GM18505 (cell line): Measurements from ENCODE around the gene MKRN2OS.

ENCODE experiments used
- ATAC-seq: cut with Tn5 transposase; IDR thresholded peaks from one replicate; pipeline ENCODE4 v1.9.1; 2021; ENCODE audit not compliant: unreplicated experiment
- POLR2A ChIP-seq: IDR thresholded peaks from 4 replicates; pipeline ENCODE4 v1.6.1; 2011; ENCODE audit warnings: borderline replicate concordance; ENCODE audit not compliant: insufficient read depth, insufficient read length; ENCODE audit errors: extremely low read depth

The MKRN2OS gene

GRCh38 chr3:12574661-12575060 lies 29.4 kb upstream of the MKRN2OS start:
- no peak for ATAC-seq
- no peak for TF ChIP-seq POLR2A

- TF ChIP-seq POLR2A: no peak
- ATAC-seq: no peak
Measured at GRCh38 chr3:12574131-12574530, 28.8 kb upstream of the MKRN2OS start.

- TF ChIP-seq POLR2A: no peak
- ATAC-seq: no peak
Measured at GRCh38 chr3:12571986-12572385, 26.7 kb upstream of the MKRN2OS start.

- TF ChIP-seq POLR2A: no peak
- no peak for ATAC-seq
Measured at GRCh38 chr3:12569836-12570235, 24.5 kb upstream of the MKRN2OS start.

GRCh38 chr3:12568747-12569146 lies 23.4 kb upstream of the MKRN2OS start:
- no peak for ATAC-seq
- no peak for TF ChIP-seq POLR2A

- ATAC-seq: no peak
- TF ChIP-seq POLR2A: no peak
Measured at GRCh38 chr3:12566976-12567375, 21.7 kb upstream of the MKRN2OS start.

- no peak for TF ChIP-seq POLR2A
- ATAC-seq: no peak
Measured at GRCh38 chr3:12562451-12562850, 17.2 kb upstream of the MKRN2OS start.

- no peak for TF ChIP-seq POLR2A
- ATAC-seq: no peak
Measured at GRCh38 chr3:12561397-12561796, 16.1 kb upstream of the MKRN2OS start.

GRCh38 chr3:12560505-12561190 lies 15.3 kb upstream of the MKRN2OS start:
- peak; percentile 31 for ATAC-seq
- TF ChIP-seq POLR2A: peak; percentile 29

GRCh38 chr3:12559520-12559919 lies 14.2 kb upstream of the MKRN2OS start:
- no peak for ATAC-seq
- no peak for TF ChIP-seq POLR2A

- ATAC-seq: no peak
- no peak for TF ChIP-seq POLR2A
Measured at GRCh38 chr3:12558706-12559105, 13.4 kb upstream of the MKRN2OS start.

GRCh38 chr3:12557473-12558100 lies 12.3 kb upstream of the MKRN2OS start:
- no peak for TF ChIP-seq POLR2A
- ATAC-seq: no peak

GRCh38 chr3:12556690-12557472 lies 11.6 kb upstream of the MKRN2OS start, which contains the start of gene MKRN2:
TSS of gene MKRN2 (plus strand) at chr3:12557087. CDS start at chr3:12557151, 64 bp downstream.
- ATAC-seq: peak; percentile 77
- peak; percentile 99 for TF ChIP-seq POLR2A

- ATAC-seq: no peak
- no peak for TF ChIP-seq POLR2A
Measured at GRCh38 chr3:12556314-12556689, 11.0 kb upstream of the MKRN2OS start.
